HG02588 (cell line): ENCODE measurements around the gene STRN4.
"Not testable (repeated sequence)": the region's sequence is repeated elsewhere in the genome, so short reads cannot be mapped to it uniquely, and the experiment has no call there.

ENCODE experiments used
- ATAC-seq: cut with Tn5 transposase; IDR thresholded peaks from one replicate; pipeline ENCODE4 v1.9.1; 2021; ENCODE audit warnings: mild to moderate bottlenecking, moderate library complexity; ENCODE audit not compliant: unreplicated experiment

Gene STRN4

GRCh38 chr19:46715620-46715974, 30.7 kb downstream of the STRN4 start:
- no peak for ATAC-seq

GRCh38 chr19:46714444-46715106, 31.7 kb downstream of the STRN4 start:
- ATAC-seq: no peak

GRCh38 chr19:46713781-46714443, 32.3 kb downstream of the STRN4 start:
- no peak for ATAC-seq

- not testable (repeated sequence) for ATAC-seq
These were observed 33.4 kb downstream of the STRN4 start for GRCh38 chr19:46712768-46713338.

GRCh38 chr19:46710687-46711086, 35.6 kb downstream of the STRN4 start:
- no peak for ATAC-seq

GRCh38 chr19:46704379-46705076, 41.7 kb downstream of the STRN4 start:
- ATAC-seq: no peak

GRCh38 chr19:46700704-46701103, 45.5 kb downstream of the STRN4 start:
- ATAC-seq: no peak

GRCh38 chr19:46698395-46699321, 47.6 kb downstream of the STRN4 start:
- no peak for ATAC-seq

- no peak for ATAC-seq
These were observed 48.9 kb downstream of the STRN4 start for GRCh38 chr19:46697204-46697960.

GRCh38 chr19:46696866-46697203, 49.4 kb downstream of the STRN4 start:
- no peak for ATAC-seq

GRCh38 chr19:46696052-46696451, 50.2 kb downstream of the STRN4 start:
- ATAC-seq: no peak

GRCh38 chr19:46693760-46694159, 52.5 kb downstream of the STRN4 start:
- ATAC-seq: no peak

- ATAC-seq: no peak
These were observed 53.1 kb downstream of the STRN4 start for GRCh38 chr19:46692918-46693722.

- ATAC-seq: no peak
These were observed 54.3 kb downstream of the STRN4 start for GRCh38 chr19:46691948-46692347.

- ATAC-seq: no peak
These were observed 55.1 kb downstream of the STRN4 start for GRCh38 chr19:46691104-46691503.

GRCh38 chr19:46689358-46689757, 56.9 kb downstream of the STRN4 start:
- no peak for ATAC-seq

- no peak for ATAC-seq
These were observed 58.7 kb downstream of the STRN4 start for GRCh38 chr19:46687438-46688145.

- ATAC-seq: no peak
These were observed 61.1 kb downstream of the STRN4 start for GRCh38 chr19:46685189-46685588.
